MM.1S (cell line): ENCODE data around the gene RPUSD4.

Experiments used
- DNase-seq: peaks from one replicate; pipeline ENCODE4 v3.0.0-alpha.2; 2015
- H2AFZ ChIP-seq: fragments of 300-600 bp; sonication (generic); 2 replicates; pipeline ENCODE4 v1.6.0; 2016; ENCODE audit warnings: antibody characterized with exemption, low read length
- H3F3A ChIP-seq: fragments of 300-600 bp; sonication (generic); 2 replicates; pipeline ENCODE4 v1.6.1; 2016; ENCODE audit warnings: mild to moderate bottlenecking, antibody characterized with exemption, low read length, moderate library complexity, mixed read lengths; ENCODE audit not compliant: insufficient read depth
- H3K27ac ChIP-seq: fragments of 300-600 bp; sonication (generic); 2 replicates; pipeline ENCODE4 v1.5.1; 2016; ENCODE audit warnings: mild to moderate bottlenecking, low read length
- H3K27me3 ChIP-seq: fragments of 300-600 bp; sonication (generic); replicated peaks from 2 replicates; pipeline ENCODE4 v1.6.0; 2016; ENCODE audit warnings: low read length; ENCODE audit not compliant: insufficient read depth
- H3K36me3 ChIP-seq: fragments of 300-600 bp; sonication (generic); replicated peaks from 2 replicates; pipeline ENCODE4 v1.6.1; 2016; ENCODE audit warnings: mild to moderate bottlenecking, low read length, mixed read lengths; ENCODE audit not compliant: insufficient read depth
- H3K4me1 ChIP-seq: fragments of 300-600 bp; sonication (generic); 2 replicates; pipeline ENCODE4 v1.6.1; 2016; ENCODE audit warnings: low read length, mixed read lengths
- H3K4me2 ChIP-seq: fragments of 300-600 bp; sonication (generic); 2 replicates; pipeline ENCODE4 v1.6.0; 2016; ENCODE audit warnings: low read depth, low read length
- H3K4me3 ChIP-seq: fragments of 300-600 bp; sonication (generic); 2 replicates; pipeline ENCODE4 v1.5.1; 2016; ENCODE audit warnings: low read length, mixed read lengths
- H3K79me2 ChIP-seq: fragments of 300-600 bp; sonication (generic); 2 replicates; pipeline ENCODE4 v1.6.1; 2016; ENCODE audit warnings: mixed run types, low read length, mixed read lengths
- H3K9ac ChIP-seq: fragments of 300-600 bp; sonication (generic); 2 replicates; pipeline ENCODE4 v1.6.1; 2016; ENCODE audit warnings: low read length, mixed read lengths
- H3K9me2 ChIP-seq: fragments of 300-600 bp; sonication (generic); replicated peaks from 2 replicates; pipeline ENCODE4 v1.6.1; 2016; ENCODE audit warnings: mild to moderate bottlenecking, low read length, mixed read lengths; ENCODE audit not compliant: insufficient read depth
- H3K9me3 ChIP-seq: fragments of 300-600 bp; sonication (generic); replicated peaks from 2 replicates; pipeline ENCODE4 v1.6.1; 2016; ENCODE audit warnings: mild to moderate bottlenecking, low read length, mixed read lengths; ENCODE audit not compliant: insufficient read depth
- H4K20me1 ChIP-seq: fragments of 300-600 bp; sonication (generic); 2 replicates; pipeline ENCODE4 v1.6.1; 2016; ENCODE audit warnings: mild to moderate bottlenecking, low read length, moderate library complexity, mixed read lengths; ENCODE audit not compliant: insufficient read depth
- CTCF ChIP-seq: fragments of 300-600 bp; sonication (generic); IDR thresholded peaks from 2 replicates; pipeline ENCODE4 v1.5.1; 2016; ENCODE audit warnings: antibody characterized with exemption, low read length, mixed read lengths
- EZH2 ChIP-seq: fragments of 300-600 bp; sonication (generic); optimal IDR thresholded peaks from 2 replicates; pipeline ENCODE3; 2017; ENCODE audit warnings: low read depth, mild to moderate bottlenecking, antibody characterized with exemption, low read length, mixed read lengths
- EZH2phosphoT487 ChIP-seq: fragments of 300-600 bp; sonication (generic); IDR thresholded peaks from 2 replicates; pipeline ENCODE4 v1.6.1; 2018; ENCODE audit warnings: antibody characterized with exemption, low read length

RPUSD4 gene

DNA sequence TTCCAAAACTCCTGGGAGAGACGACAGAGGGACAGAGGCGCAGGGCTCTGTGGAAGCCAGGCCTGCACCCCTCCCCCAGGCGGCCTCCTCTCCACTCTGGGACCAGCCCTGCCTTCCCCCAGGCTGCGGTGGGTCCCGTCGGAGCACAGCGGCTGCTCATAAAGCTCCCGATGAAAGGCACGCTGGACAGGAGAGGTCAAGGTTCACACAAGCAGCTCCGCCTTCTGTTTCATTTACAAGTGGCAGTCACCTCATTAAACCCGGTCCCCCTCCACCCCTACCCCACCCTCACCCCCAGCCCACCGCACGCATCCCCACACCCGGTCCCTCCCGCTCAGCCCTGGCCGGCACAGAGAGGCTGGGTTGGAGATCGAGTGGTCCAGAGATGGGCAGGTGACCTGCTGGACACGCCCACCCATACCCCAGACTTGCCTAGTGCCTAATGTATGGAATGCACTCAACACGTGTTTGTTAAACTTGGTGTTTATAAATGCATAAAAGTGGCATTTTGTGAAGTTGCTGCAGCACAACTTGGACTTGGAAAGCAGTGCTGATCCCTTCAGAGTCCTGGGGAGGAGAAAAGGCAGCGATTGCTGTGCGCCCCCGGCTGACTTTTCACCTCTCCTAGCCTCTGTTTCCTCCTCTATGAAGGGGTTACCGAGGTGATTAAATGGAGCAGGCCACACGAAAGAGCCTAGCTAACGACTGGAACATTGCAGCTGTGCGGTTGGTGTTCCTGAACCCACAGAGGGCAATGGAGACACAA is 26.0 kb downstream of the RPUSD4 start:
- Histone ChIP-seq H3K36me3 (no peaks in the 10 kb centered on the region), H3K4me3 (no peak overlapping the region), H3K4me2 (no peak overlapping the region), H2AFZ (no peak overlapping the region), H3K9me2 (no peaks in the 10 kb centered on the region), H3K4me1 (peaks cover 33% of the 10 kb centered on the region), H3K27ac (no peak overlapping the region), H3K27me3 (no peaks in the 10 kb centered on the region), H4K20me1 (no peaks in the 10 kb centered on the region), H3K9me3 (no peaks in the 10 kb centered on the region), H3K79me2 (peaks cover 9% of the 10 kb centered on the region; the same call in 1 of the 2 replicates), H3K9ac (no peak overlapping the region), H3F3A (peaks cover 26% of the 10 kb centered on the region)
- no peak for TF ChIP-seq EZH2
- no peak for TF ChIP-seq EZH2phosphoT487
- no peak for TF ChIP-seq CTCF
- no peak for DNase-seq

- H3K27ac ChIP-seq: no peak overlapping the region
- H3K4me1 ChIP-seq: peaks cover 11% of the 10 kb centered on the region
- H3K9ac ChIP-seq: no peak overlapping the region
- H2AFZ ChIP-seq: no peak overlapping the region
- DNase-seq: no peak
- H3F3A ChIP-seq: peaks cover under 1% of the 10 kb centered on the region
- no peaks in the 10 kb centered on the region for H3K9me2 ChIP-seq
- no peak for TF ChIP-seq EZH2
- TF ChIP-seq EZH2phosphoT487: no peak
- TF ChIP-seq CTCF: no peak
- H3K27me3 ChIP-seq: no peaks in the 10 kb centered on the region
- H3K79me2 ChIP-seq: peaks cover 9% of the 10 kb centered on the region; the same call in 1 of the 2 replicates
- H4K20me1 ChIP-seq: no peaks in the 10 kb centered on the region
- no peak overlapping the region for H3K4me3 ChIP-seq
- no peaks in the 10 kb centered on the region for H3K9me3 ChIP-seq
- H3K4me2 ChIP-seq: no peak overlapping the region
- no peaks in the 10 kb centered on the region for H3K36me3 ChIP-seq
Measured at GRCh38 chr11:126182787-126183445, 28.5 kb downstream of the RPUSD4 start.

DNA sequence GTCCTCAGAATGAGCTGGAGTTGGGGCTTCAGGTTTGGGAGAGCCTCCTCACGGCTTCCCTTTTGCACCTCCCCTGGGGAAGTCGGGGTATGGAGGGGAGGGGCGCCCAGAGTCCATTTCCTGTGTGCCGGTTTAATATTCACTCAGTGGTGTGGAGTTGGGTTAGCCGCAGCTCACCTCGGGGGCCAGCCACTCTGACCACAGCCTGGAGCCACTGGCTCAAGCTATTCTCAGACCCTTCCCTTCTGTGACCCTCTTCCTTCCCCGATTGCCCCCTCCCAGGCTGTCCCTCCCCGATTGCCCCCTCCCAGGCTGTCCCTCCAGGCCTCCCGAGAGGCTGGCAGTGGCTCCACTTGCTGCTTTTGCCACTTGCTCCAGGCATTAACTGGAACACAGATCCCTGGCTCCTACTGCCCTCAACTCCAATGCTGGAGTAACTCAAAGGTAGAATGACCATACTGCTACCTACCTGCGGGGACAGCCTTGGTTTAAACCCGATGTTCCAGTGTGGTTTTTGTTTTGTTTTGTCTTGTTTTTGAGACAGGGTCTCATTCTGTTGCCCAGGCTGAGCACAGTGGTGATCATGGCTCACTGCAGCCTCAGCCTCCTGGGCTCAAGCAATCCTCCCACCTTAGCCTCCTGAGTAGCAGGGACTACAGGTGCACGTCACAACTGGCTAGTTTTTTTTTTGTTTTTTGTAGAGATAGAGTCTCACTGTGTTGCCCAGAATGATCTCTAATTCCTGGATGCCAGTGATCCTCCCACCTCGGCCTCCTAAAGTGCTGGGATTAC is 29.3 kb downstream of the RPUSD4 start:
- Histone ChIP-seq H3F3A (no peaks in the 10 kb centered on the region), H3K36me3 (no peaks in the 10 kb centered on the region), H3K27me3 (no peaks in the 10 kb centered on the region), H3K79me2 (peaks cover 4% of the 10 kb centered on the region; the same call in 1 of the 2 replicates), H3K9me3 (no peaks in the 10 kb centered on the region), H3K4me3 (no peak overlapping the region), H3K27ac (no peak overlapping the region), H3K9ac (no peak overlapping the region), H4K20me1 (no peaks in the 10 kb centered on the region), H2AFZ (no peak overlapping the region), H3K4me2 (no peak overlapping the region), H3K9me2 (no peaks in the 10 kb centered on the region), H3K4me1 (peaks cover 5% of the 10 kb centered on the region)
- no peak for TF ChIP-seq EZH2
- no peak for TF ChIP-seq EZH2phosphoT487
- TF ChIP-seq CTCF: no peak
- no peak for DNase-seq
